Stimulated activated naive CD8-positive, alpha-beta T cell treated with anti-CD3 and anti-CD28 coated beads, Interleukin-15, amount 100 ng/mL, for 72 hours (primary cell): ENCODE results near the gene MAFF.
"Not testable (repeated sequence)": the region's sequence is repeated elsewhere in the genome, so short reads cannot be mapped to it uniquely, and the experiment has no call there.

Experiments used
- ATAC-seq: fragments of 150-1000 bp; cut with Tn5 transposase; 2 replicates; pipeline ENCODE4 v1.10.0; 2021; ENCODE audit warnings: mild to moderate bottlenecking, moderate library complexity
- DNase-seq, 2 donors: peaks; one replicate each; pipeline ENCODE4 v3.0.0; 2021 to 2022
- H3K27ac Mint-ChIP-seq, 2 donors: one replicate each; pipeline ENCODE4 v1.8.0; 2022; ENCODE audit warnings: mild to moderate bottlenecking in 2 of 2, mixed read lengths in 2 of 2, moderate library complexity in 2 of 2
- H3K27me3 Mint-ChIP-seq: one replicate; pipeline ENCODE4 v1.8.0; 2022; ENCODE audit warnings: mixed read lengths
- H3K4me1 Mint-ChIP-seq: one replicate; pipeline ENCODE4 v1.8.0; 2022; ENCODE audit warnings: mild to moderate bottlenecking, mixed read lengths
- H3K4me3 Mint-ChIP-seq, 2 donors: one replicate each; pipeline ENCODE4 v1.8.0; 2022; ENCODE audit warnings: mild to moderate bottlenecking in 2 of 2, mixed read lengths in 2 of 2, moderate library complexity in 1 of 2
- H3K9me3 Mint-ChIP-seq, 2 donors: one replicate each; pipeline ENCODE4 v1.8.0; 2022; ENCODE audit warnings: mixed read lengths in 2 of 2

MAFF gene

DNA sequence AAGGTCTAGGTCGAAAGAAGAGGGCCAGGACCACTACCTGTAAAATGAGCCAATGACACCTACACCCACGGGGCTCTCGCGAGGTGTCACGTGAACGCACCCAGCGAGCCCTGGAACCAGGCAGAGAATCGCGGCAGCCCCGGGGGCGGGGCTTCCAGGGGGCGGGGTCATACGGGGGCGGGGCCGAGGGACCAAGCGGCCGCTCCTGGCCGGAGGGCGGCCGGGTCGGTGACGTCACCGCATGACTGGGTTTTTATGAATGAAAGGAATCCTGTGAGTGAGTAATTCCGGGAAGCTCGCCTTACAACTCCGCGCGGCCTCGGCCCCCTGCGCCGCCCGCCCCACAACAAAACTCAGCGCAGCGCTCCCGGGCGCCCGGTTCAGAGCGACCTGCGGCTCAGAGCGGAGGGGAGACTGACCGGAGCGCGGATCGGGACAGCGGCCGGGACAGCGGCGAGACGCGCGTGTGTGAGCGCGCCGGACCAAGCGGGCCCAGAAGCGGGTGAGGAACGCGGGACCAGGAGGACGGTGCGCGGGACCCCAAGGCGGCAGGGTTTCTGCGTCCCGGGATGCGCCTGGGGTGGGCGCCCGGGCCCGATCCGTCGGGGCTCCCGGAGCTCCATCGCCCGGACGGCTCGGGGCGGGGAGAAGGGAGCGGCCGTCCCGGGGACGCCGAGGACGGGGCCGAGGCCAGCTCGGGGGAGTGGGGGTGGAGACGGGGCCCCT lies at the start of gene MAFF:
TSS of gene MAFF (plus strand) at position 284 of the 726 bp plus-strand sequence. CDS start 11,860 bp downstream, outside the sequence.
- DNase-seq (peak; percentile 86 to 93), ATAC-seq (peak; percentile 78)
- peaks cover 49% of the 10 kb centered on the region for H3K4me1 Mint-ChIP-seq
- no peaks in the 10 kb centered on the region for H3K27me3 Mint-ChIP-seq
- H3K27ac Mint-ChIP-seq = peak within 1 kb of the TSS; percentile 95 to 96
- H3K4me3 Mint-ChIP-seq = peak within 1 kb of the TSS; percentile 89 to 91
- H3K9me3 Mint-ChIP-seq = no peaks in the 10 kb centered on the region

DNA sequence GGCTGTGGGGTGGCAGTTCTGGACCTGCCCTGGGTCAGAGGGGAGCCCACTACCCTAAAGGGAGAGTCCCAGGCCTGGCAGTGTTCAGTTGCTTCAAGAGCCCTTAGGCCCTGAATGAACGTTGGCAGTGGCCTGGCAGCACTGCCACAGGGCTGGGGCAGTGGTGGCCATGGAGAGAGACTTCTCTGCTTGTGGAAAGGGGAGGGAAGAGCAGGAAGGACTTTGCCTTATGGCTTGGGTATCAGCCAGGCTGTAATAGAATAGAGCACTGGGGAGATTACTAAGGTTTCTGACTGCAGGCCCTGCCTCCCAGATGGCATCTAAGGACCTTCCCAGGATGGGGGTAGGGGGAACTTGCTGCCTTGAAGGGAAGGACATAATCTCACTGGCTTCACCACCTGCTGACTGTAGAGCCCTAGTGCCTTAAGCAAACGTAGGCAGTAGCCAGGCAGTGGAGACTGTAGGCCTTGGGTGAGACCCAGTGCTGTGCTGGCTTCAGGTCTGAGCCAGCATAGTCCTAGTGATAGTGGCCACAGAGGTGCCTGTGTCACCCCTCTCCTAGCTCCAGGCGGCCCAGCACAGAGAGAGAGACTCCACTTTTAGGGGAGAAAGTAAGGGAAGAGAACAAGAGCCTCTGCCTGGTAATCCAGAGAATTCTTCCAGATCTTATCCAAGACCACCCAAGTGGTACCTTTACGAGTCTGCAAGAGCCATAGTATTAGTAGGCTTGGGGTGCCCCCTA lies 47.8 kb upstream of the MAFF start:
- Mint-ChIP-seq H3K27me3 (no peaks in the 10 kb centered on the region), H3K27ac (no peak overlapping the region), H3K4me3 (no peak overlapping the region), H3K9me3 (no peaks in the 10 kb centered on the region), H3K4me1 (no peaks in the 10 kb centered on the region)
- DNase-seq = no peak
- no peak for ATAC-seq

DNA sequence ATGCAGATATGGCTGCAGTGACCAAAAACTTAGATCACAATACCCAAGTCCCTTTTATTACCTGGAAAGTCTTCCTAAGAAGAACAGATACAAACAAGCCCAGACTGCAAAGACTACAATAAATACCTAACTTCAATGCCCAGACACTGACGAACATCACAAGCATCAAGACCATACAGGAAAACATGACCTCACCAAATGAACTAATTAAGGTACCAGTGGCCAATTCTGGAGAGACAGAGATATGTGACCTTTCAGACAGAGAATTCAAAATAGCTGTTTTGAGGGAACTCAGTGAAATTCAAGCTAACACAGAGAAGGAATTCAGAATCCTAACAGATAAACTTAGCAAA lies 47.3 kb upstream of the MAFF start:
- H3K4me1 Mint-ChIP-seq, DNase-seq, ATAC-seq, H3K9me3 Mint-ChIP-seq, H3K27me3 Mint-ChIP-seq, H3K4me3 Mint-ChIP-seq: not testable (repeated sequence)
- H3K27ac Mint-ChIP-seq = peak overlapping the region in 1 of 2 donors; percentile 21

DNA sequence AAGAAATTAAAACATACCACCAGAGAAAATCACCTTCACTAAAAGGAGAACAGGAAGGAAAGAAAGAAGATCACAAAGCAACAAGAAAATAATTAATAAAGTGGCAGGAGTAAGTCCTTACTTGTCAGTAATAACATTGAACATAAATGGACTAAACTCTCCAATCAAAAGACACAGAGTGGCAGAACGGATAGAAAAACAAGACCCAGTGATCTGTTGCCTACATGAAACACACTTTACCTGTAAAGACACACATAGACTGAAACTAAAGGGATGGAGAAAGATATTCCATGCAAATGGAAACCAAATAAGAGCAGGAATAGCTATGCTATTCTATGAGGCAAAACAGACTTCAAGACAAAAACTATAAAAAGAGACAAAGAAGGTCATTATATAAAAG lies 46.1 kb upstream of the MAFF start:
- ATAC-seq = no peak

GRCh38 chr22:38162881-38163843 lies 38.6 kb upstream of the MAFF start:
- Mint-ChIP-seq H3K9me3 (no peaks in the 10 kb centered on the region), H3K4me3 (no peak overlapping the region), H3K27ac (peak overlapping the region in 1 of 2 donors; percentile 68), H3K4me1 (peaks cover 13% of the 10 kb centered on the region), H3K27me3 (no peaks in the 10 kb centered on the region)
- ATAC-seq (no peak), DNase-seq (no peak)

More for the DNA sequence above, 46.1 kb upstream of the MAFF start:
- no peak overlapping the region for H3K27ac Mint-ChIP-seq
- no peaks in the 10 kb centered on the region for H3K4me1 Mint-ChIP-seq
- no peak for DNase-seq
- no peaks in the 10 kb centered on the region for H3K27me3 Mint-ChIP-seq
- H3K4me3 Mint-ChIP-seq = no peak overlapping the region
- H3K9me3 Mint-ChIP-seq = no peaks in the 10 kb centered on the region

- DNase-seq (no peak), ATAC-seq (no peak)
- Mint-ChIP-seq H3K9me3 (no peaks in the 10 kb centered on the region), H3K27me3 (no peaks in the 10 kb centered on the region), H3K4me3 (no peak overlapping the region), H3K4me1 (peaks cover 13% of the 10 kb centered on the region), H3K27ac (no peak overlapping the region)
Measured at GRCh38 chr22:38163844-38164550, 37.8 kb upstream of the MAFF start.

DNA sequence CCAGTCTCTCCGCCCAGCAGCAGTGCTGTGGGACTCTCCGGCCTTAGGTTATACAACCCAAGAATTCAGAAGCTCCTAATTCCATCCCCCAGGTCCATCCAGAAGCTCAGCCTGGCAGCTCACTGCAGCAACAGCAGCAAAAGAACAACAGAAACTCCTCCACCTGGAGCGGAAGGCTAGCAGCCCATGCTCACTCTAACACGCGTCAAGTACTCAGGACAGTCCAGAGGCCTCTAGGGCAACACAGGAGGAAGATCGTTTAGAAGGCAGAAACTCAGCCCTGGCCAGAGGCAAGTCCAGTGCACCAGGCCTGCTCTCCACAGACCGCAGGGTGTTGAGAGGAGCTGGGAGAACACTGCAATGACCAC lies 37.3 kb upstream of the MAFF start:
- no peak for DNase-seq

GRCh38 chr22:38165922-38166593 lies 35.7 kb upstream of the MAFF start:
- no peak overlapping the region for H3K4me3 Mint-ChIP-seq
- no peak overlapping the region for H3K27ac Mint-ChIP-seq

More for the DNA sequence above, 37.3 kb upstream of the MAFF start:
- H3K4me1 Mint-ChIP-seq = peaks cover 13% of the 10 kb centered on the region
- no peaks in the 10 kb centered on the region for H3K9me3 Mint-ChIP-seq
- no peak overlapping the region for H3K4me3 Mint-ChIP-seq
- H3K27me3 Mint-ChIP-seq = no peaks in the 10 kb centered on the region
- no peak overlapping the region for H3K27ac Mint-ChIP-seq
- no peak for ATAC-seq

DNA sequence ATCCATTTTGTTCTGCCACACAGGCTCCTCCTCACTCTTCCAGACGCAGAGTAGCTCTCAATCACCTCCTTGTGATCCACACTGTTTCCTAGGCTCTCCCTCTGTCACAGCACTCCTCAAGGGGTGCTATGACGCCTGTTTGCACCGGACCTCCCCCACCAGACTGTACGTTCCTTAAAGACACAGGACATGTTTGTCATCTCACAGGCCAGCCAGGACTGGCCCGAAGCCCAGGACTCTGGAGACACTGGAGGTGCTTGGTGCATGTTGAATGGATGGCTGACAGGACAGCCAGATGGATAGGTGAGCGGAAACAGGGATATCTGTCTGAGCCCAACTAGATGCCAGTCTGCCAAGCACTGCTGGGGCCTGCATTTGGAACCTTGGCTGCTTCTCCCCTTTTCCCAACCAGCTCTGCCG lies 33.8 kb upstream of the MAFF start:
- no peak for DNase-seq
- H3K4me1 Mint-ChIP-seq = peaks cover 19% of the 10 kb centered on the region
- no peak overlapping the region for H3K27ac Mint-ChIP-seq
- no peaks in the 10 kb centered on the region for H3K9me3 Mint-ChIP-seq
- no peak for ATAC-seq
- no peak overlapping the region for H3K4me3 Mint-ChIP-seq
- H3K27me3 Mint-ChIP-seq = no peaks in the 10 kb centered on the region

More at GRCh38 chr22:38165922-38166593, 35.7 kb upstream of the MAFF start:
- DNase-seq = no peak
- ATAC-seq = no peak
- Mint-ChIP-seq H3K4me1 (peaks cover 13% of the 10 kb centered on the region), H3K27me3 (no peaks in the 10 kb centered on the region), H3K9me3 (no peaks in the 10 kb centered on the region)

DNA sequence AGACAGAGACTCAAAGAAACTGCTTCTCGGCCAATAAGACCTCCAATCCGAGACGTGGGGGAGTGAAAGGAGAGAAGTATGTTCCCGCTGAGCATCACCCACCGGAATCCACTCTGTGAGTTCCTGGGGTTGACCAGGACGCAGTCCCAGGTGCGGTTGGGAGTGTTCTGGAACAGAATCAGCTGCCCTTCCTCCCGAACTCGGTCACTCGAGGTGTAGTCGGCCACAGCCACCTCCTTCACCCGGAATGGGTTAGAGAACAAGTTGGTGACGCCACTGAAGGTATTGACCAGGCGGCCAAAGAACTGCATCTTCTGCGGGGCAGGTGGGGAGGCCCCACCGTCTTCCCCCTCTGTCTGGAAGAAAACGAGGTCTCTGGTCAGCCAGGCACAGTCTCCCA lies 32.7 kb upstream of the MAFF start:
- DNase-seq = no peak
- Mint-ChIP-seq H3K4me3 (no peak overlapping the region), H3K27ac (no peak overlapping the region)

GRCh38 chr22:38170469-38170868 lies 31.3 kb upstream of the MAFF start:
- peaks cover 24% of the 10 kb centered on the region for H3K4me1 Mint-ChIP-seq
- H3K9me3 Mint-ChIP-seq = no peaks in the 10 kb centered on the region
- H3K4me3 Mint-ChIP-seq = no peak overlapping the region
- no peak for DNase-seq
- H3K27me3 Mint-ChIP-seq = no peaks in the 10 kb centered on the region
- ATAC-seq = no peak
- H3K27ac Mint-ChIP-seq = peak overlapping the region in 1 of 2 donors; percentile 46

More for the DNA sequence above, 32.7 kb upstream of the MAFF start:
- no peak for ATAC-seq
- Mint-ChIP-seq H3K9me3 (no peaks in the 10 kb centered on the region), H3K4me1 (peaks cover 25% of the 10 kb centered on the region), H3K27me3 (no peaks in the 10 kb centered on the region)

DNA sequence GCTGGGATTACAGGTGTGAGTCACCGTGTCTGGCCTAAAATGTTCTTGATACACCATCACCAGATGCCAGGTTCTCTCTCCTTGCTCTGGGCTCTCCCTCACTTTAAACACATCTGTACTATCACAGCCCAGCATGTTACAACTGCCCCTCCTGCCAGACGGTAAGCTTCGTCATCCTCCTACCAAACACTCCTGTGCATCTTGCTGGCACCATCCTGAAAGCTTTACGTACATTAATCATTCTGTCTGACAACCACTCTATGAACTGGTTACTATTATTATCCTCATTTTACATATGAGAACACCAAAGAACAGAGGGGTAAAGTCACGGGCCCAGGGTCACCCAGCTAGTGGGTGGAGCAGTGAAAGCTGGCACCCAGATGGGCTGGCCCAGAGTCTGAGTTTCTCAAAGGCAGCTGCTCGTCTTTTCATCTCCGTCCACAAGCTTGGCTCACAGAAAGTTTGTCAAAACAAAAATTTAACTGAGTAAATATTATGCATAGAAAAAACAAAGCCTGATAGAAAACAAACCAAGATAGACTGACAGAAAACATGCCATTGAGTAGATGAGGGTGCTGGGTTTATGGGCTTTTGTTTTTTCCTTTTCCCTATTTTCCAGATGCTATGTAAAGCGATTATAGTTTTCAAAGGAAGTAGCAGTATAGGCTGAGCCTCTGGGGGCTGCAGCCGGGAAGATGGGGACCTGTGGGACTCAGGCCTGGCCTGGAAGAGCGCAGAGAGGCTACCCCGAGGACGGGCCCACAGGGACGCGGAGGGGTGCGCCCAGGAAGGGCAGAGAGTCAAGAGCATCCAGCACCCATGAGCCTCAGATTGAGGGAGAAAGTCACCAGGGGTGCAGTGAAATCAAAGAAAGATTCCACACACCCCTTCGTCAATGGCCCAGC lies 29.6 kb upstream of the MAFF start:
- Mint-ChIP-seq H3K27me3 (no peaks in the 10 kb centered on the region), H3K4me1 (peaks cover 39% of the 10 kb centered on the region), H3K27ac (peak overlapping the region in 1 of 2 donors; percentile 75), H3K9me3 (no peaks in the 10 kb centered on the region), H3K4me3 (peak overlapping the region; percentile 47 to 48)
- DNase-seq = no peak
- ATAC-seq = no peak

DNA sequence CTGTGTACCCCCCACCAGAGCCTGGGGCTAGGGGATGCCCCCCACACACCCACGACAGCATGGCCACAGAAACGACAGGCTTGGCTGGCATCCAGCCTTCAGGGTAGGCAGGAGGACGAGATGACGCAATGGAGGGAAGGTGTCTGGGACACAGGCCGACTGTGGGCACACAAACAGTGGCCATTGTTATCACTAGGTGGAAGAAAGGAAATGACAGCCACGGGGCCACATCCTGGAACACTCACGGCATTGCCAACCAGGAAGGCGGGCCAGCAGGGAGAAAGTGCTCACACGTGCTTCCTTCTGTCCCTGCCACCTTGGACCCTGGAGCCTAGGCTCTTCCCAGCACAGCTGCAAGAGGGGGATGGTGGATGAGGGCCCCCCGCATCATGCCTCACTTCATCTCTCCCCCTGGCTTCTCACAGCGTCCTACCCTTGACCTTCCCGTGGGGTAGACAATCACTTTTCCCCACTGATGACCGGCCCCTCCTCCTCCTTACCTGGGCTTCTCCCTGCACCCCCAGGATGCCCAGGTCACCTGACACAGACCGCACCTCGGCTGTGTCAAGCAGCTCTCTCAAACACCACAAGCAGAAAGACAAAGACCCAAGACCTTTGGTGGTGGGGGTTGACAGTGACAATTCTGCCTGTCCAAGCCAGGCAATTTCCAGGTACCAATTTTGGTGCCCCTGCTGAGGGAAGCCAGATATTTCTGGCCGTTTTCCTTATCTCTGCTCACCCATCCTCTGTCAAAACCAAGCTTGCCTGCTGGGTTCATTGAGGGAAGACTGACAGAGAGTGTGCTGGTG lies 28.8 kb upstream of the MAFF start:
- Mint-ChIP-seq H3K27ac (peak overlapping the region; percentile 75 to 96), H3K4me1 (peaks cover 47% of the 10 kb centered on the region), H3K4me3 (peak overlapping the region; percentile 47 to 66), H3K27me3 (no peaks in the 10 kb centered on the region), H3K9me3 (no peaks in the 10 kb centered on the region)
- DNase-seq (peak in 1 of 2 donors; percentile 60), ATAC-seq (peak; percentile 65)
